Nephron (organoid): Measurements from ENCODE around the gene TMEM127.

Experiments
- H3K27ac Mint-ChIP-seq, 3 experiments: 2 replicates each; pipeline ENCODE4 v1.8.0; 2020; ENCODE audit warnings: mixed read lengths in 3 of 3, mild to moderate bottlenecking in 2 of 3, moderate library complexity in 1 of 3
- H3K27me3 Mint-ChIP-seq: 2 replicates; pipeline ENCODE4 v1.8.0; 2021; ENCODE audit warnings: low read depth, mild to moderate bottlenecking, moderate library complexity, mixed read lengths
- H3K36me3 Mint-ChIP-seq: 2 replicates; pipeline ENCODE4 v1.8.0; 2020; ENCODE audit warnings: low read depth, mixed read lengths
- H3K4me1 Mint-ChIP-seq: 2 replicates; pipeline ENCODE4 v1.8.0; 2020; ENCODE audit warnings: mixed read lengths
- H3K4me3 Mint-ChIP-seq, 3 experiments: 2 replicates each; pipeline ENCODE4 v1.8.0; 2020; ENCODE audit warnings: mild to moderate bottlenecking in 3 of 3, mixed read lengths in 3 of 3, moderate library complexity in 2 of 3
- H3K9me3 Mint-ChIP-seq: 2 replicates; pipeline ENCODE4 v1.8.0; 2020; ENCODE audit warnings: mixed read lengths
- CTCF ChIP-seq, 3 experiments: fragments of 200-600 bp; sonication (generic); IDR thresholded peaks; one replicate each; pipeline ENCODE4 v1.5.0; 2021; ENCODE audit warnings: antibody characterized with exemption in 3 of 3; ENCODE audit not compliant: unreplicated experiment in 3 of 3

Gene TMEM127

GRCh38 chr2:96203130-96204028, 62.4 kb downstream of the TMEM127 start:
- Mint-ChIP-seq H3K9me3 (no peaks in the 10 kb centered on the region), H3K27me3 (no peaks in the 10 kb centered on the region), H3K4me1 (peaks cover 47% of the 10 kb centered on the region), H3K27ac (peak overlapping the region in 1 of 3 experiments; percentile 28), H3K36me3 (peaks cover 18% of the 10 kb centered on the region), H3K4me3 (peak overlapping the region in 2 of 3 experiments; percentile 27 to 45)
- TF ChIP-seq CTCF (IDR thresholded peaks at IDR 0.05; ENCODE audit: unreplicated experiment in 3 of 3) = no peak

GRCh38 chr2:96202152-96202854, 63.5 kb downstream of the TMEM127 start:
- no peak for TF ChIP-seq CTCF (IDR thresholded peaks at IDR 0.05; ENCODE audit: unreplicated experiment in 3 of 3)
- Mint-ChIP-seq H3K9me3 (no peaks in the 10 kb centered on the region), H3K36me3 (peaks cover 21% of the 10 kb centered on the region), H3K27ac (no peak overlapping the region), H3K27me3 (no peaks in the 10 kb centered on the region), H3K4me1 (peaks cover 41% of the 10 kb centered on the region), H3K4me3 (no peak overlapping the region)

GRCh38 chr2:96201338-96201737, 64.5 kb downstream of the TMEM127 start:
- Mint-ChIP-seq H3K9me3 (no peaks in the 10 kb centered on the region), H3K36me3 (peaks cover 22% of the 10 kb centered on the region), H3K27ac (no peak overlapping the region), H3K27me3 (no peaks in the 10 kb centered on the region), H3K4me3 (no peak overlapping the region), H3K4me1 (peaks cover 34% of the 10 kb centered on the region)
- no peak for TF ChIP-seq CTCF (IDR thresholded peaks at IDR 0.05; ENCODE audit: unreplicated experiment in 3 of 3)

- Mint-ChIP-seq H3K27me3 (no peaks in the 10 kb centered on the region), H3K27ac (no peak overlapping the region)
These were observed 66.9 kb downstream of the TMEM127 start for GRCh38 chr2:96198921-96199320.

More at GRCh38 chr2:96198921-96199320, 66.9 kb downstream of the TMEM127 start:
- H3K4me3 Mint-ChIP-seq = no peak overlapping the region
- TF ChIP-seq CTCF (IDR thresholded peaks at IDR 0.05; ENCODE audit: unreplicated experiment in 3 of 3) = no peak
- peaks cover 36% of the 10 kb centered on the region for H3K36me3 Mint-ChIP-seq
- no peaks in the 10 kb centered on the region for H3K9me3 Mint-ChIP-seq
- H3K4me1 Mint-ChIP-seq = peaks cover 16% of the 10 kb centered on the region
